ENCODE results near the gene CEL.
"Not testable (repeated sequence)": the region's sequence is repeated elsewhere in the genome, so short reads cannot be mapped to it uniquely, and the experiment has no call there.

CEL gene

GRCh38 chr9:133087429-133088145 is 25.8 kb downstream of the CEL start:
- FAIRE-seq, result no peak

GRCh38 chr9:133088146-133088750 is 26.5 kb downstream of the CEL start:
- no peak for FAIRE-seq

- FAIRE-seq, result no peak
Observed at GRCh38 chr9:133088756-133089155, 27.0 kb downstream of the CEL start.

- FAIRE-seq, result no peak
Observed at GRCh38 chr9:133089271-133089671, 27.5 kb downstream of the CEL start.

- FAIRE-seq, result no peak
Observed at GRCh38 chr9:133090187-133090586, 28.4 kb downstream of the CEL start.

- FAIRE-seq, result no peak
Observed at GRCh38 chr9:133090752-133091385, 29.1 kb downstream of the CEL start.

GRCh38 chr9:133094351-133094750 is 32.6 kb downstream of the CEL start:
- FAIRE-seq, result not testable (repeated sequence)

- FAIRE-seq, result no peak
Observed at GRCh38 chr9:133094842-133095393, 33.1 kb downstream of the CEL start.

- no peak for FAIRE-seq
Observed at GRCh38 chr9:133098104-133098754, 36.4 kb downstream of the CEL start.

GRCh38 chr9:133098871-133099270 is 37.1 kb downstream of the CEL start:
- FAIRE-seq, result no peak

GRCh38 chr9:133099726-133100505 is 38.1 kb downstream of the CEL start:
- no peak for FAIRE-seq

GRCh38 chr9:133100506-133101355 is 39.0 kb downstream of the CEL start:
- no peak for FAIRE-seq

GRCh38 chr9:133101356-133102189 is 39.8 kb downstream of the CEL start:
- no peak for FAIRE-seq

- FAIRE-seq, result no peak
Observed at GRCh38 chr9:133102190-133103021, 40.6 kb downstream of the CEL start.

- FAIRE-seq, result no peak
Observed at GRCh38 chr9:133103183-133103986, 41.6 kb downstream of the CEL start.

GRCh38 chr9:133103987-133104505 is 42.3 kb downstream of the CEL start:
- FAIRE-seq, result no peak

GRCh38 chr9:133104718-133105460 is 43.1 kb downstream of the CEL start:
- FAIRE-seq, result no peak

GRCh38 chr9:133105461-133105770 is 43.6 kb downstream of the CEL start:
- FAIRE-seq, result no peak
